Pancreas (tissue), 10 donors: ENCODE measurements around the gene BMP6. TPM values are rescaled to one million over a fixed set of nuclear protein-coding genes. Genes with fewer than 3 reads are reported as not detected.

Source experiments
- ATAC-seq, 4 donors: fragments of 200-7000 bp; cut with Tn5 transposase; one replicate each; pipeline versions ENCODE4 v1.8.0 to v1.9.1; 2020; ENCODE audit warnings: mild to moderate bottlenecking in 4 of 4, moderate library complexity in 4 of 4
- DNase-seq, 6 donors: peaks; one replicate each; pipeline ENCODE4 v3.0.0-alpha.2; 2020
- FAIRE-seq: peaks from 2 replicates; lab custom pipeline; 2012; peaks lifted over from hg19 to GRCh38; lab: Jason Lieb, UNC
- H3K27ac ChIP-seq, 4 donors: fragments of 200-600 bp; sonication (generic); 1 replicate in 3 of 4; 2 replicates in 1 of 4; pipeline versions ENCODE4 v1.5.0 to v1.8.0; 2020
- H3K27me3 ChIP-seq, 4 donors: fragments of 200-600 bp; one replicate each; pipeline ENCODE4 v1.8.0; 2021
- H3K36me3 ChIP-seq, 3 donors: fragments of 200-600 bp; sonication (generic) in 1 of 3; one replicate each; pipeline versions ENCODE4 v1.5.0 to v1.8.0; 2020 to 2021
- H3K4me1 ChIP-seq, 3 donors: fragments of 200-600 bp; one replicate each; pipeline ENCODE4 v1.8.0; 2021
- H3K4me3 ChIP-seq, 4 donors: fragments of 200-600 bp; sonication (generic) in 2 of 4; one replicate each; pipeline versions ENCODE4 v1.5.0 to v1.8.0; 2020 to 2021
- H3K9me3 ChIP-seq, 4 donors: fragments of 200-600 bp; one replicate each; pipeline ENCODE4 v1.8.0; 2021
- CTCF ChIP-seq, 4 donors: fragments of 200-600 bp; sonication (generic) in 3 of 4; IDR thresholded peaks; one replicate each; pipeline versions ENCODE4 v1.5.0 to v1.8.0; 2021; ENCODE audit warnings: antibody characterized with exemption in 4 of 4
- WGBS, 2 donors: extraction: QIAGEN DNeasy Blood & Tissue Kit; methylation state at CpG; one replicate each; pipeline ENCODE4 v1.1.7; 2013; 5-methylcytosine and 5-hydroxymethylcytosine counted together
- intact Hi-C, 3 donors: fragments of 100-400 bp; cut with DNase I; formaldehyde crosslinking; loops; one replicate each; pipeline versions ENCODE4 v1.11.1 to v1.14.2; 2022
- polyA plus RNA-seq, 2 donors: library from polyadenylated mRNA; stranded (reverse); fragments of 200-250 nt; gene quantifications; one replicate each; pipeline ENCODE4 v1.2.3, GENCODE V29; 2013
- total RNA-seq, 6 donors: library from RNA; stranded (reverse); fragmentation: NEBNext Ultra II Directional in 4 of 6; extraction: Animal tissue kit (Norgen Biotek cat#: 25700) in 4 of 6; gene quantifications; one replicate each; pipeline versions ENCODE4 v1.2.1 to v1.2.4, GENCODE V29; 2021 to 2023
- donor health status: healthy with polysubstance abuse.
- donor health status: DM: no; HTN: no; CAD: no; lungs with moderate emphysema.
- donor health status: DM: no; HTN: no; CAD: no.
- donor health status: control.
- donor health status: control.
- donor health status: Bipolar disorder and iron deficiency.
- donor health status: DM: yes; HTN: yes; CAD: no.
- donor health status: DM: no; HTN: no; CAD: no.
- donor health status: DM: no; HTN: no; CAD: no.
- donor health status: DM: yes; HTN: yes; CAD: no.

BMP6 gene
- total and polyA plus RNA-seq, 8 donors: 0.09 to 0.69 (median 0.35) TPM

- Histone ChIP-seq H3K36me3 (no peaks in the 10 kb centered on the region), H3K27me3 (no peaks in the 10 kb centered on the region), H3K4me1 (no peaks in the 10 kb centered on the region), H3K9me3 (no peaks in the 10 kb centered on the region), H3K4me3 (no peak overlapping the region), H3K27ac (no peak overlapping the region)
- DNase-seq: no peak
- intact Hi-C loops: no loop called here
- WGBS, 2 donors: 50 to 62% methylated on average over 7 of the region's 7 CpGs
- ATAC-seq: no peak
- no peak for FAIRE-seq
- TF ChIP-seq CTCF (IDR thresholded peaks at IDR 0.05): no peak
These were observed 101.2 kb downstream of the BMP6 start for GRCh38 chr6:7827142-7827541.

- WGBS, 2 donors: 75 to 81% methylated on average over 5 of the region's 5 CpGs
- DNase-seq (no peak), ATAC-seq (no peak), FAIRE-seq (no peak)
- H3K27ac ChIP-seq: no peak overlapping the region
- H3K36me3 ChIP-seq: no peaks in the 10 kb centered on the region
- intact Hi-C loops: no loop called here
- TF ChIP-seq CTCF (IDR thresholded peaks at IDR 0.05): no peak
- H3K4me1 ChIP-seq: no peaks in the 10 kb centered on the region
- H3K9me3 ChIP-seq: no peaks in the 10 kb centered on the region
- H3K27me3 ChIP-seq: no peaks in the 10 kb centered on the region
- no peak overlapping the region for H3K4me3 ChIP-seq
These were observed 102.2 kb downstream of the BMP6 start for GRCh38 chr6:7828124-7828523.

DNA sequence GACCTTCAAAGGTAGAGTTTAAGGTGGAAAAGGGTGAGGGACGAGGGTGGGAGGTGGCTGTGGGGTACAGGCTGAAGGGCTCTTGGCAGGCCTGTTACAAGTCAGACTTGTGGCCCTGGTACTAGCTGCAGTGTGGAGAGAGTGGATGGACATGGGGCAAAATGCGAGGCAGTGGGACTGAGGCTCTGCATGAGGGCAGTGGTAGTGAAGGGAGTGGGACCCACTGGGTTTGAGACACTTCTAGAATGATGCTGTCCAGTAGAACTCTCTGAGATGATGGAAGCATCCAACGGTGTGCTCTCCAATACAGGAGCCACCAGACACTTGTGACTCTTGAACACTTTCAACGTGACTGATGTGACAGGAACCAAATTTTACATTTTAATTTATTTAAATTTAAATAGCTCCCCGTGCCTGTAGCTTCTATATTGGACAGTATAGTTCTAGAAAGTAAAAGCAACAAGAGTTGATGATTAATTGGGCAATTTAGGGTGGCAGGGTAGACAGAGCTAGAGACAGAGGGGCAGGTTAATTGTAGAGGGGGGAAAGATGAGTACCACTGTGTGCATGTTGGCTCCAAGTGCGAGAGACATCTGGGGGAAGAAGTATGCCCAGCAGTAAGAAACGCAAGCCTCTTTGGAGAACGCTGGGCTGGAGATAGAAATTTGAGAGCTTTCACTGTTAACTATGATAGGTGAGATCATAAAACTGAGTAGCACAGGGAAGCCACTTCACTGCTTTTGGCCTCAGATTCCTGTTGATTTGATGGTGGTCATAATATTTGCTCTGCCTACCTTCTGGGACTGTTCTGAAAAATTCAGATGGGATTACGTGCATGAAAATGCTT, 107.2 kb downstream of the BMP6 start:
- ATAC-seq (no peak), DNase-seq (no peak), FAIRE-seq (no peak)
- no peaks in the 10 kb centered on the region for H3K4me1 ChIP-seq
- intact Hi-C loops: no loop called here
- H3K9me3 ChIP-seq: no peaks in the 10 kb centered on the region
- H3K4me3 ChIP-seq: no peak overlapping the region
- H3K27me3 ChIP-seq: no peaks in the 10 kb centered on the region
- H3K36me3 ChIP-seq: no peaks in the 10 kb centered on the region
- no peak overlapping the region for H3K27ac ChIP-seq
- 64 to 76% methylated on average over 9 of the region's 9 CpGs for WGBS, 2 donors
- no peak for TF ChIP-seq CTCF (IDR thresholded peaks at IDR 0.05)

- no peaks in the 10 kb centered on the region for H3K27me3 ChIP-seq
- no peaks in the 10 kb centered on the region for H3K9me3 ChIP-seq
- ATAC-seq: no peak
- intact Hi-C loops: no loop called here
- no peak for FAIRE-seq
- H3K4me1 ChIP-seq: no peaks in the 10 kb centered on the region
- WGBS, 2 donors: 36 to 49% methylated on average over 4 of the region's 4 CpGs
- TF ChIP-seq CTCF (IDR thresholded peaks at IDR 0.05): no peak
- DNase-seq: no peak
- no peak overlapping the region for H3K27ac ChIP-seq
- no peaks in the 10 kb centered on the region for H3K36me3 ChIP-seq
- no peak overlapping the region for H3K4me3 ChIP-seq
These were observed 107.8 kb downstream of the BMP6 start for GRCh38 chr6:7833751-7834070.

DNA sequence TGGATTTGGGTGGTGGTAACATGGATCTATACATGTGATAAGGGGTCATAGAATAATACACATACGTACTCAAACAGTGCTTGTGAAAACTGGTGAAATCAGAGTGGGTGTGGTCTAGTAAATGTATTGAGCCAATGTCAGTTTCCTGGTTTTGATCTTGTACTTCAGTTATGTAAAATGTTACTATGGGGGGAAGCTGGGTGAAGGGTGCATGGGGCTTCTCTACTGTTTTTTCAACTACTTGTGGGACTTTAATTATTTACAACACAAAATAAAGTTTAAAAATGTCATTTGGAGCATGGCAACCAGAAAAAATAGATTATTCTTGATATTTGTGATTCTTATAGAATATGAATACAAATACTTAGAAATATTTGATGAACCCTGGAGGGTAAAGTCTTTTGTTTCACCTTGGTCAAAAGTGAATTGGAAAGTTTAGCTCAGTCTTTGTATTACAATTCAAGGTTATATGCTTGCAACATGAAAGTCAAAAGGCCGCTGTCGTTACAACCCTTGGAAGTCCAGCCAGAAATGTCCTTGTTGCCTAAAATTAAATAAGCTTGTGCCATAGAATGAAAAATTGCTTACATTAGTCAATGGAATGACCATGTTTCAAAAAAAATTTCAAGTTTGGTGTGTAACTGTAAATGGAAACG, 110.6 kb downstream of the BMP6 start:
- no peak for FAIRE-seq
- no peak for DNase-seq
- Histone ChIP-seq H3K4me3 (no peak overlapping the region), H3K27ac (no peak overlapping the region), H3K36me3 (no peaks in the 10 kb centered on the region), H3K27me3 (no peaks in the 10 kb centered on the region), H3K4me1 (no peaks in the 10 kb centered on the region), H3K9me3 (no peaks in the 10 kb centered on the region)
- ATAC-seq: peak in 1 of 4 donors; percentile 62
- intact Hi-C loops: no loop called here
- 72% methylated on average over 4 of the region's 4 CpGs for WGBS, 2 donors
- no peak for TF ChIP-seq CTCF (IDR thresholded peaks at IDR 0.05)
